B cell (primary cell): ENCODE data around the gene KMO. TPM values are rescaled to one million over a fixed set of nuclear protein-coding genes. Genes with fewer than 3 reads are reported as not detected.
A peak's percentile ranks its signal among the peaks of the same experiment; 100 is the strongest.

Experiments
- ATAC-seq: fragments of 200-7000 bp; cut with Tn5 transposase; one replicate; pipeline ENCODE4 v1.10.0; 2021; ENCODE audit warnings: low read depth, mild to moderate bottlenecking, moderate number of reproducible peaks, moderate library complexity
- CTCF ChIA-PET: fragments of 350-600 bp; sonication (Branson Sonifier 250); formaldehyde crosslinking; loops from one replicate; lab custom pipeline; 2021; ENCODE audit warnings: antibody characterized with exemption, inconsistent platforms; lab: Charles Lee
- POLR2A ChIA-PET: fragments of 350-600 bp; sonication (Branson Sonifier 250); formaldehyde crosslinking; loops from one replicate; lab custom pipeline; 2021; ENCODE audit warnings: antibody characterized with exemption; lab: Charles Lee
- DNase-seq: peaks from one replicate; pipeline ENCODE4 v3.0.0; 2013
- H2AFZ ChIP-seq: 2 replicates; pipeline ENCODE4 v1.6.1; 2012; ENCODE audit warnings: mild to moderate bottlenecking, low read depth, low read length; ENCODE audit not compliant: insufficient read depth, poor library complexity, severe bottlenecking
- H3K27ac ChIP-seq, 2 donors: 1 replicate in 1 of 2; 2 replicates in 1 of 2; pipeline ENCODE4 v1.5.1; 2012 to 2013; ENCODE audit warnings: low read length in 2 of 2, mild to moderate bottlenecking in 2 of 2, moderate library complexity in 1 of 2
- H3K27me3 ChIP-seq, 4 experiments: fragments of 200-600 bp in 1 of 4; sonication (generic) in 1 of 4; replicated peaks in 1 of 4; 1 replicate in 2 of 4; 2 replicates in 2 of 4; pipeline versions ENCODE4 v1.6.1 to v1.7.0; 2013 to 2016; ENCODE audit warnings: low read length in 3 of 4, mild to moderate bottlenecking in 2 of 4, mixed read lengths in 1 of 4, moderate library complexity in 1 of 4; ENCODE audit not compliant: insufficient read depth in 4 of 4, control insufficient read depth in 3 of 4; ENCODE audit errors: control extremely low read depth in 1 of 4
- H3K36me3 ChIP-seq, 2 experiments: replicated peaks in 1 of 2; 1 replicate in 1 of 2; 2 replicates in 1 of 2; pipeline versions ENCODE4 v1.6.1 to v1.7.1; 2013; ENCODE audit warnings: low read length in 1 of 2; ENCODE audit not compliant: insufficient read depth in 2 of 2, control insufficient read depth in 1 of 2; ENCODE audit errors: control extremely low read depth in 1 of 2, extremely low read depth in 1 of 2
- H3K4me1 ChIP-seq, 2 donors: fragments of 200-600 bp in 1 of 2; sonication (generic) in 1 of 2; 1 replicate in 1 of 2; 2 replicates in 1 of 2; pipeline versions ENCODE4 v1.5.1 to v1.6.1; 2013 to 2017; ENCODE audit warnings: low read length in 2 of 2; ENCODE audit not compliant: control insufficient read depth in 2 of 2, insufficient read depth in 2 of 2
- H3K4me2 ChIP-seq: replicated peaks from 2 replicates; pipeline ENCODE3; 2012; ENCODE audit warnings: mild to moderate bottlenecking, low read depth, low read length; ENCODE audit not compliant: poor library complexity, severe bottlenecking
- H3K4me3 ChIP-seq, 5 experiments: fragments of 200-600 bp in 1 of 5; sonication (generic) in 1 of 5; 1 replicate in 3 of 5; 2 replicates in 2 of 5; pipeline versions ENCODE4 v1.5.1 to v1.7.0; 2011 to 2016; ENCODE audit warnings: low read length in 4 of 5, mild to moderate bottlenecking in 4 of 5, low read depth in 2 of 5, control low read depth in 1 of 5, moderate library complexity in 1 of 5; ENCODE audit not compliant: insufficient read depth in 1 of 5; ENCODE audit errors: control extremely low read depth in 1 of 5, extremely low read depth in 1 of 5
- H3K79me2 ChIP-seq: fragments of 200-600 bp; sonication (generic); one replicate; pipeline ENCODE4 v1.6.0; 2016; ENCODE audit warnings: low read length; ENCODE audit not compliant: control insufficient read depth, insufficient read depth
- H3K9ac ChIP-seq: fragments of 200-600 bp; sonication (generic); 2 replicates; pipeline ENCODE4 v1.6.1; 2017; ENCODE audit warnings: mild to moderate bottlenecking, low read length, moderate library complexity
- H3K9me3 ChIP-seq, 3 donors: one replicate each; pipeline versions ENCODE4 v1.6.1 to v1.7.1; 2013; ENCODE audit warnings: low read length in 2 of 3; ENCODE audit not compliant: control insufficient read depth in 2 of 3, insufficient read depth in 1 of 3; ENCODE audit errors: control extremely low read depth in 1 of 3
- H4K20me1 ChIP-seq: 2 replicates; pipeline ENCODE4 v1.6.0; 2012; ENCODE audit warnings: mild to moderate bottlenecking, low read length; ENCODE audit not compliant: insufficient read depth, control insufficient read depth, poor library complexity, severe bottlenecking
- H3K27ac Mint-ChIP-seq: one replicate; pipeline ENCODE4 v1.8.0; 2021; ENCODE audit warnings: mixed read lengths
- H3K27me3 Mint-ChIP-seq: one replicate; pipeline ENCODE4 v1.8.0; 2021; ENCODE audit warnings: mixed read lengths
- H3K4me1 Mint-ChIP-seq: one replicate; pipeline ENCODE4 v1.8.0; 2021; ENCODE audit warnings: mixed read lengths
- H3K4me3 Mint-ChIP-seq: one replicate; pipeline ENCODE4 v1.8.0; 2021; ENCODE audit warnings: mixed read lengths
- H3K9me3 Mint-ChIP-seq: one replicate; pipeline ENCODE4 v1.8.0; 2022; ENCODE audit warnings: mixed read lengths; ENCODE audit not compliant: insufficient read depth
- CTCF ChIP-seq: fragments of 200-600 bp; IDR thresholded peaks from one replicate; pipeline ENCODE4 v1.8.0; 2022; ENCODE audit warnings: antibody characterized with exemption, mild to moderate bottlenecking
- EZH2 ChIP-seq: IDR thresholded peaks from 2 replicates; pipeline ENCODE4 v1.6.1; 2012; ENCODE audit warnings: borderline replicate concordance, low read depth, mild to moderate bottlenecking, moderate library complexity, low read length; ENCODE audit not compliant: insufficient read depth, poor library complexity, severe bottlenecking
- WGBS: methylation state at CpG from one replicate; pipeline ENCODE4 v1.1.5; 2013; ENCODE audit warnings: missing lambda C conversion rate; ENCODE audit not compliant: insufficient coverage; 5-methylcytosine and 5-hydroxymethylcytosine counted together
- intact Hi-C: fragments of 100-400 bp; cut with micrococcal nuclease; formaldehyde crosslinking; loops from one replicate; pipeline ENCODE4 v1.10.0; 2022
- polyA plus RNA-seq: library from polyadenylated mRNA; depleted of rRNA; stranded (reverse); fragments of >200 nt; gene quantifications from 2 replicates; pipeline ENCODE4 v1.2.3, GENCODE V29; 2012
- total RNA-seq, 2 donors: library from RNA; stranded (reverse); fragments of 120-200 nt in 1 of 2; gene quantifications; 1 replicate in 1 of 2; 2 replicates in 1 of 2; pipeline versions ENCODE4 v1.2.3 to v1.2.4, GENCODE V29; 2013 to 2022

Gene KMO
- total and polyA plus RNA-seq, 2 donors (not counting 1 experiment from before 2014, with no cell fraction given), result 14.0 to 34.0 TPM

GRCh38 chr1:241637046-241637590 lies 104.9 kb downstream of the KMO start:
- Histone ChIP-seq H4K20me1 (no peaks in the 10 kb centered on the region), H3K4me1 (peaks cover 39 to 46% of the 10 kb centered on the region in 2 donors), H3K4me2 (peak overlapping the region; percentile 71), H3K9ac (peak overlapping the region; percentile 93), H3K27ac (peak overlapping the region; percentile 25 to 81), H3K9me3 (no peaks in the 10 kb centered on the region), H3K27me3 (no peaks in the 10 kb centered on the region), H3K79me2 (peaks cover 74% of the 10 kb centered on the region), H3K4me3 (peak overlapping the region in 4 of 5 experiments; percentile 78 to 97 (median 96)), H3K36me3 (peaks cover 0 to 7% of the 10 kb centered on the region in 2 experiments), H2AFZ (no peak overlapping the region)
- ATAC-seq, result no peak
- intact Hi-C loops, result loop anchor here (5.0 kb wide), 1 partner anchor 40 kb away; no protein-coding TSS in a partner anchor
- Mint-ChIP-seq H3K27me3 (no peaks in the 10 kb centered on the region), H3K9me3 (no peaks in the 10 kb centered on the region), H3K27ac (peak overlapping the region; percentile 89), H3K4me1 (peaks cover 67% of the 10 kb centered on the region), H3K4me3 (peak overlapping the region; percentile 88)
- POLR2A ChIA-PET, result no interaction called here
- CTCF ChIA-PET, result interaction anchor here (1.0 to 2.5 kb wide), 3 partner anchors 10 to 104 kb away, joined by 3 to 15 read pairs (median 13); no protein-coding TSS in a partner anchor
- TF ChIP-seq EZH2 (no peak), CTCF (no peak)
- DNase-seq, result peak; percentile 7

- TF ChIP-seq EZH2 (no peak), CTCF (no peak)
- peak overlapping the region; percentile 93 for H3K9ac ChIP-seq
- peak overlapping the region; percentile 88 for H3K4me3 Mint-ChIP-seq
- DNase-seq (peak; percentile 17), ATAC-seq (no peak)
- H3K27ac ChIP-seq, result peak overlapping the region in 1 of 2 donors; percentile 81
- no peaks in the 10 kb centered on the region for H3K9me3 ChIP-seq
- peaks cover 0 to 2% of the 10 kb centered on the region in 2 experiments for H3K36me3 ChIP-seq
- H3K79me2 ChIP-seq, result peaks cover 69% of the 10 kb centered on the region
- H4K20me1 ChIP-seq, result no peaks in the 10 kb centered on the region
- whole genome bisulfite sequencing, result 100% methylated on average over 1 of the region's 4 CpGs
- H3K4me2 ChIP-seq, result peak overlapping the region; percentile 71
- no peaks in the 10 kb centered on the region for H3K27me3 ChIP-seq
- POLR2A ChIA-PET, result no interaction called here
- peaks cover 3% of the 10 kb centered on the region for H3K9me3 Mint-ChIP-seq
- CTCF ChIA-PET, result interaction anchor here (0.6 to 2.5 kb wide), 5 partner anchors 11 to 104 kb away, joined by 3 to 15 read pairs (median 4); no protein-coding TSS in a partner anchor
- intact Hi-C loops, result loop anchor here (5.0 kb wide), 1 partner anchor 40 kb away; no protein-coding TSS in a partner anchor
- peaks cover 39 to 46% of the 10 kb centered on the region in 2 donors for H3K4me1 ChIP-seq
- H3K4me1 Mint-ChIP-seq, result peaks cover 63% of the 10 kb centered on the region
- no peaks in the 10 kb centered on the region for H3K27me3 Mint-ChIP-seq
- no peak overlapping the region for H2AFZ ChIP-seq
- H3K27ac Mint-ChIP-seq, result peak overlapping the region; percentile 89
- H3K4me3 ChIP-seq, result peak overlapping the region in 4 of 5 experiments; percentile 78 to 97 (median 96)
These were observed 105.4 kb downstream of the KMO start for GRCh38 chr1:241637604-241638003.
